Liver (tissue), 9 donors: ENCODE data around the gene PTGIS. TPM values are rescaled to one million over a fixed set of nuclear protein-coding genes. Genes with fewer than 3 reads are reported as not detected.
A peak's percentile ranks its signal among the peaks of the same experiment; 100 is the strongest.

Experiments used
- DNase-seq: peaks from one replicate; pipeline ENCODE4 v3.0.0-alpha.2; 2017; ENCODE audit warnings: low spot score
- H3K27ac ChIP-seq, 2 donors: one replicate each; pipeline ENCODE4 v1.7.0; 2013; ENCODE audit warnings: inconsistent platforms in 2 of 2, low read length in 2 of 2, control low read depth in 1 of 2, low read depth in 1 of 2, mild to moderate bottlenecking in 1 of 2
- H3K27me3 ChIP-seq, 4 donors: one replicate each; pipeline versions ENCODE4 v1.6.1 to v1.7.0; 2013; ENCODE audit warnings: low read length in 3 of 4, inconsistent platforms in 1 of 4, mild to moderate bottlenecking in 1 of 4, moderate library complexity in 1 of 4; ENCODE audit not compliant: control insufficient read depth in 4 of 4, insufficient read depth in 4 of 4
- H3K36me3 ChIP-seq, 4 donors: one replicate each; pipeline versions ENCODE4 v1.6.1 to v1.7.0; 2013; ENCODE audit warnings: low read length in 3 of 4, mild to moderate bottlenecking in 3 of 4, low read depth in 1 of 4, moderate library complexity in 1 of 4; ENCODE audit not compliant: control insufficient read depth in 4 of 4, insufficient read depth in 3 of 4
- H3K4me1 ChIP-seq, 4 donors: one replicate each; pipeline versions ENCODE4 v1.6.1 to v1.7.0; 2013; ENCODE audit warnings: low read length in 3 of 4, mild to moderate bottlenecking in 3 of 4, moderate library complexity in 1 of 4; ENCODE audit not compliant: control insufficient read depth in 4 of 4, insufficient read depth in 4 of 4
- H3K4me3 ChIP-seq, 3 donors: one replicate each; pipeline versions ENCODE4 v1.6.1 to v1.7.0; 2013; ENCODE audit warnings: low read length in 3 of 3, control low read depth in 1 of 3, low read depth in 1 of 3, mild to moderate bottlenecking in 1 of 3
- H3K9ac ChIP-seq, 2 donors: one replicate each; pipeline ENCODE4 v1.7.0; 2013; ENCODE audit warnings: low read length in 2 of 2, mild to moderate bottlenecking in 2 of 2, moderate library complexity in 2 of 2, control low read depth in 1 of 2, low read depth in 1 of 2
- H3K9me3 ChIP-seq, 4 donors: one replicate each; pipeline versions ENCODE4 v1.6.1 to v1.7.0; 2013; ENCODE audit warnings: low read length in 3 of 4; ENCODE audit not compliant: control insufficient read depth in 4 of 4
- EGR1 ChIP-seq, 2 donors: IDR thresholded peaks; 2 replicates each; pipeline ENCODE4 v1.6.1; 2016 to 2018; ENCODE audit warnings: antibody characterized with exemption in 2 of 2, low read depth in 2 of 2
- FOXA1 ChIP-seq: IDR thresholded peaks from 2 replicates; pipeline ENCODE4 v1.6.1; 2016; ENCODE audit warnings: antibody characterized with exemption
- FOXA2 ChIP-seq: IDR thresholded peaks from 2 replicates; pipeline ENCODE4 v1.6.1; 2016; ENCODE audit warnings: antibody characterized with exemption
- GABPA ChIP-seq, 2 donors: IDR thresholded peaks in 1 of 2; conservative IDR thresholded peaks in 1 of 2; 2 replicates each; pipeline ENCODE4 v1.6.1; 2016; ENCODE audit warnings: antibody characterized with exemption in 2 of 2, mild to moderate bottlenecking in 1 of 2, moderate library complexity in 1 of 2
- HNF4A ChIP-seq, 2 donors: conservative IDR thresholded peaks; 2 replicates each; pipeline ENCODE4 v1.6.1; 2016; ENCODE audit warnings: antibody characterized with exemption in 2 of 2, mild to moderate bottlenecking in 2 of 2
- HNF4G ChIP-seq: IDR thresholded peaks from 2 replicates; pipeline ENCODE4 v1.6.1; 2016; ENCODE audit warnings: antibody characterized with exemption
- JUND ChIP-seq, 2 donors: IDR thresholded peaks; 2 replicates each; pipeline ENCODE4 v1.6.1; 2016; ENCODE audit warnings: antibody characterized with exemption in 2 of 2
- NR2F2 ChIP-seq: IDR thresholded peaks from 2 replicates; pipeline ENCODE4 v1.6.1; 2016; ENCODE audit warnings: antibody characterized with exemption
- RAD21 ChIP-seq, 2 donors: IDR thresholded peaks; 2 replicates each; pipeline ENCODE4 v1.6.1; 2016; ENCODE audit warnings: antibody characterized with exemption in 2 of 2, mild to moderate bottlenecking in 2 of 2
- RXRA ChIP-seq, 2 donors: IDR thresholded peaks; 2 replicates each; pipeline ENCODE4 v1.6.1; 2017 to 2018; ENCODE audit warnings: antibody characterized with exemption in 2 of 2, mild to moderate bottlenecking in 1 of 2
- SP1 ChIP-seq: IDR thresholded peaks from 2 replicates; pipeline ENCODE4 v1.6.1; 2018; ENCODE audit warnings: antibody characterized with exemption, mild to moderate bottlenecking
- TAF1 ChIP-seq: conservative IDR thresholded peaks from 2 replicates; pipeline ENCODE4 v1.6.1; 2016; ENCODE audit warnings: antibody characterized with exemption, mild to moderate bottlenecking
- YY1 ChIP-seq: IDR thresholded peaks from 2 replicates; pipeline ENCODE4 v1.6.1; 2016; ENCODE audit warnings: antibody characterized with exemption, mild to moderate bottlenecking
- WGBS: extraction: QIAGEN DNeasy Blood & Tissue Kit; methylation state at CpG from one replicate; pipeline ENCODE4 v1.1.7; 2013; 5-methylcytosine and 5-hydroxymethylcytosine counted together
- polyA plus RNA-seq, 2 donors: library from polyadenylated mRNA; stranded (reverse) in 1 of 2; unstranded in 1 of 2; fragments of 200-250 nt in 1 of 2; fragments of >200 nt in 1 of 2; fragmentation: Nextera tagmentation in 1 of 2; extraction: Ambion mirVana in 1 of 2; gene quantifications; one replicate each; pipeline versions ENCODE4 v1.2.1 to v1.2.3, GENCODE V29; 2013 to 2015
- total RNA-seq, 2 donors: library from RNA; depleted of rRNA; stranded (reverse); fragments of >200 nt; gene quantifications; one replicate each; pipeline ENCODE4 v1.2.3, GENCODE V29; 2014
- TF ChIP-seq, protein P1 (sequence below): fragments of 150-350 bp; IDR thresholded peaks from 2 replicates; pipeline ENCODE4 v1.5.1; 2017; ENCODE audit warnings: improper control_type of control experiment, low read depth, low read length; ENCODE audit not compliant: missing input control
- TF ChIP-seq, protein P2 (sequence below): IDR thresholded peaks from 2 replicates; pipeline ENCODE4 v1.6.1; 2016; ENCODE audit warnings: antibody characterized with exemption
- TF ChIP-seq, protein P3 (sequence below): IDR thresholded peaks from 2 replicates; pipeline ENCODE4 v1.6.1; 2016; ENCODE audit warnings: antibody characterized with exemption, mild to moderate bottlenecking
- TF ChIP-seq, protein P4 (sequence below): IDR thresholded peaks from 2 replicates; pipeline ENCODE4 v1.6.1; 2016; ENCODE audit warnings: antibody characterized with exemption
- TF ChIP-seq, protein P5 (sequence below): IDR thresholded peaks from 2 replicates; pipeline ENCODE4 v1.6.1; 2016; ENCODE audit warnings: antibody characterized with exemption
- donor health status: healthy.
- donor health status: healthy.
- donor health status: healthy.
- donor health status: healthy.
- donor health status: healthy.

The PTGIS gene
- total and polyA plus RNA-seq, 4 donors = 2.2 to 6.3 (median 3.8) TPM

DNA sequence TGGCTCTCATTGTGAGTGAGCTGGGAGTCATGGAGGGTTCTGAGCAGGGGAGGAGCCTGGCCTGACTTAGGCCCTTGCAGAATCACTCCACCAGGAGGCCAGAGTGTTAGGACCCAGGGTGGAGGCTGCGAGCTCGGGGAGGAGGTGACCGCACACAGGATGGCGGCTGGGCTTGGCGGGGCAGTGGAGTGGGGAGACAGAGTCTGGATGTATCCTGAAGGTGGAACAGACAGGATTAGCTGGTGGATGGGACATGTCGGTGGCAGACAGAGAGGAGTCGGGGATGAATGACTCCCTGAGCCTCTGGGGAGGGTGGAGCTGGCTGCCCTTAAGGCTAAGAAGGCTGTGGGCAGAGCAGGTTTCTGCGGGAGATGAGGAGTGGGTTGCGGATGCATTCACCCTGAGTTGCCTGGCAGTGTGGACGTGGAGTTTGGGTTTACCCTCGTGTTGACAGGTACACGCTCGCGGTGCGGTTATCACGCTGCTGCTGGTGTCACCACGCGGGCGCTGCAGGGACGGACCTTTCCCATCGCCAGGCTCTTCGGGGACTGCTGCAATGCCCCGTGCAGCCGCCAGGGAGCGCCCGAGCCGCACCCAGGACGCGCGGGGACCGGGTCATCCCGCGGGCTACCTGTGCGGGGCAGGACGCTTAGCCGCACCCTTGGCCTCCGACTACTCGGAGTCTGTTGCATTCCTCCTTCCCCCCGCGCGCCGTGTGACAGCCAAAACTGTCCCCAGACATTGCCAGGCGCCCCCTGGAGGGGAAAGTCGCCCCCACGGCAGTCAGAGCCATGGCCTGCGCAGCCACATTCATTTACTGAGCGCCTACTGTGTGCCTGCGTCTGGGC, 43.0 kb upstream of the PTGIS start:
- 16% methylated on average over 48 of the region's 48 CpGs for WGBS
- no peak overlapping the region for H3K9ac ChIP-seq
- no peaks in the 10 kb centered on the region for H3K36me3 ChIP-seq
- peaks cover 3 to 26% (median 19%) of the 10 kb centered on the region in 4 donors for H3K4me1 ChIP-seq
- H3K27me3 ChIP-seq = no peaks in the 10 kb centered on the region
- no peaks in the 10 kb centered on the region for H3K9me3 ChIP-seq
- H3K27ac ChIP-seq = no peak overlapping the region
- peak; percentile 90 for DNase-seq
- H3K4me3 ChIP-seq = no peak overlapping the region
- TF ChIP-seq, protein P1, sequence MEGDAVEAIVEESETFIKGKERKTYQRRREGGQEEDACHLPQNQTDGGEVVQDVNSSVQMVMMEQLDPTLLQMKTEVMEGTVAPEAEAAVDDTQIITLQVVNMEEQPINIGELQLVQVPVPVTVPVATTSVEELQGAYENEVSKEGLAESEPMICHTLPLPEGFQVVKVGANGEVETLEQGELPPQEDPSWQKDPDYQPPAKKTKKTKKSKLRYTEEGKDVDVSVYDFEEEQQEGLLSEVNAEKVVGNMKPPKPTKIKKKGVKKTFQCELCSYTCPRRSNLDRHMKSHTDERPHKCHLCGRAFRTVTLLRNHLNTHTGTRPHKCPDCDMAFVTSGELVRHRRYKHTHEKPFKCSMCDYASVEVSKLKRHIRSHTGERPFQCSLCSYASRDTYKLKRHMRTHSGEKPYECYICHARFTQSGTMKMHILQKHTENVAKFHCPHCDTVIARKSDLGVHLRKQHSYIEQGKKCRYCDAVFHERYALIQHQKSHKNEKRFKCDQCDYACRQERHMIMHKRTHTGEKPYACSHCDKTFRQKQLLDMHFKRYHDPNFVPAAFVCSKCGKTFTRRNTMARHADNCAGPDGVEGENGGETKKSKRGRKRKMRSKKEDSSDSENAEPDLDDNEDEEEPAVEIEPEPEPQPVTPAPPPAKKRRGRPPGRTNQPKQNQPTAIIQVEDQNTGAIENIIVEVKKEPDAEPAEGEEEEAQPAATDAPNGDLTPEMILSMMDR = peak; percentile 99
- TF ChIP-seq EGR1 (IDR thresholded peaks at IDR 0.05; ENCODE audit: low read depth in 2 of 2) (no peak), NR2F2 (no peak), HNF4A (conservative IDR thresholded peaks at IDR 0.05) (no peak), HNF4G (no peak), FOXA1 (no peak), RXRA (IDR thresholded peaks at IDR 0.05) (peak in 1 of 2 donors; percentile 43), FOXA2 (no peak), GABPA (IDR thresholded peaks at IDR 0.05 in 1 of 2, conservative IDR thresholded peaks at IDR 0.05 in 1 of 2) (no peak), TAF1 (no peak), SP1 (no peak), JUND (IDR thresholded peaks at IDR 0.05) (no peak), YY1 (no peak), RAD21 (IDR thresholded peaks at IDR 0.05) (peak; percentile 96 to 99)
- TF ChIP-seq, protein P2, sequence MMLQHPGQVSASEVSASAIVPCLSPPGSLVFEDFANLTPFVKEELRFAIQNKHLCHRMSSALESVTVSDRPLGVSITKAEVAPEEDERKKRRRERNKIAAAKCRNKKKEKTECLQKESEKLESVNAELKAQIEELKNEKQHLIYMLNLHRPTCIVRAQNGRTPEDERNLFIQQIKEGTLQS = no peak
- TF ChIP-seq, protein P3, sequence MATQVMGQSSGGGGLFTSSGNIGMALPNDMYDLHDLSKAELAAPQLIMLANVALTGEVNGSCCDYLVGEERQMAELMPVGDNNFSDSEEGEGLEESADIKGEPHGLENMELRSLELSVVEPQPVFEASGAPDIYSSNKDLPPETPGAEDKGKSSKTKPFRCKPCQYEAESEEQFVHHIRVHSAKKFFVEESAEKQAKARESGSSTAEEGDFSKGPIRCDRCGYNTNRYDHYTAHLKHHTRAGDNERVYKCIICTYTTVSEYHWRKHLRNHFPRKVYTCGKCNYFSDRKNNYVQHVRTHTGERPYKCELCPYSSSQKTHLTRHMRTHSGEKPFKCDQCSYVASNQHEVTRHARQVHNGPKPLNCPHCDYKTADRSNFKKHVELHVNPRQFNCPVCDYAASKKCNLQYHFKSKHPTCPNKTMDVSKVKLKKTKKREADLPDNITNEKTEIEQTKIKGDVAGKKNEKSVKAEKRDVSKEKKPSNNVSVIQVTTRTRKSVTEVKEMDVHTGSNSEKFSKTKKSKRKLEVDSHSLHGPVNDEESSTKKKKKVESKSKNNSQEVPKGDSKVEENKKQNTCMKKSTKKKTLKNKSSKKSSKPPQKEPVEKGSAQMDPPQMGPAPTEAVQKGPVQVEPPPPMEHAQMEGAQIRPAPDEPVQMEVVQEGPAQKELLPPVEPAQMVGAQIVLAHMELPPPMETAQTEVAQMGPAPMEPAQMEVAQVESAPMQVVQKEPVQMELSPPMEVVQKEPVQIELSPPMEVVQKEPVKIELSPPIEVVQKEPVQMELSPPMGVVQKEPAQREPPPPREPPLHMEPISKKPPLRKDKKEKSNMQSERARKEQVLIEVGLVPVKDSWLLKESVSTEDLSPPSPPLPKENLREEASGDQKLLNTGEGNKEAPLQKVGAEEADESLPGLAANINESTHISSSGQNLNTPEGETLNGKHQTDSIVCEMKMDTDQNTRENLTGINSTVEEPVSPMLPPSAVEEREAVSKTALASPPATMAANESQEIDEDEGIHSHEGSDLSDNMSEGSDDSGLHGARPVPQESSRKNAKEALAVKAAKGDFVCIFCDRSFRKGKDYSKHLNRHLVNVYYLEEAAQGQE = no peak
- TF ChIP-seq, protein P4, sequence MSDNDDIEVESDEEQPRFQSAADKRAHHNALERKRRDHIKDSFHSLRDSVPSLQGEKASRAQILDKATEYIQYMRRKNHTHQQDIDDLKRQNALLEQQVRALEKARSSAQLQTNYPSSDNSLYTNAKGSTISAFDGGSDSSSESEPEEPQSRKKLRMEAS = no peak
- TF ChIP-seq, protein P5, sequence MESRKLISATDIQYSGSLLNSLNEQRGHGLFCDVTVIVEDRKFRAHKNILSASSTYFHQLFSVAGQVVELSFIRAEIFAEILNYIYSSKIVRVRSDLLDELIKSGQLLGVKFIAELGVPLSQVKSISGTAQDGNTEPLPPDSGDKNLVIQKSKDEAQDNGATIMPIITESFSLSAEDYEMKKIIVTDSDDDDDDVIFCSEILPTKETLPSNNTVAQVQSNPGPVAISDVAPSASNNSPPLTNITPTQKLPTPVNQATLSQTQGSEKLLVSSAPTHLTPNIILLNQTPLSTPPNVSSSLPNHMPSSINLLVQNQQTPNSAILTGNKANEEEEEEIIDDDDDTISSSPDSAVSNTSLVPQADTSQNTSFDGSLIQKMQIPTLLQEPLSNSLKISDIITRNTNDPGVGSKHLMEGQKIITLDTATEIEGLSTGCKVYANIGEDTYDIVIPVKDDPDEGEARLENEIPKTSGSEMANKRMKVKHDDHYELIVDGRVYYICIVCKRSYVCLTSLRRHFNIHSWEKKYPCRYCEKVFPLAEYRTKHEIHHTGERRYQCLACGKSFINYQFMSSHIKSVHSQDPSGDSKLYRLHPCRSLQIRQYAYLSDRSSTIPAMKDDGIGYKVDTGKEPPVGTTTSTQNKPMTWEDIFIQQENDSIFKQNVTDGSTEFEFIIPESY = no peak
